Psoas muscle (tissue), 8 donors: Measurements from ENCODE around the gene ELOVL5. TPM values are rescaled to one million over a fixed set of nuclear protein-coding genes. Genes with fewer than 3 reads are reported as not detected.
"Not testable (repeated sequence)": the region's sequence is repeated elsewhere in the genome, so short reads cannot be mapped to it uniquely, and the experiment has no call there.

ENCODE experiments used
- ATAC-seq, 4 donors: fragments of 200-7000 bp; cut with Tn5 transposase; one replicate each; pipeline ENCODE4 v1.9.1; 2020; ENCODE audit warnings: moderate library complexity in 3 of 4, mild to moderate bottlenecking in 2 of 4
- DNase-seq, 2 donors: peaks; one replicate each; pipeline ENCODE4 v3.0.0-alpha.2; 2020
- H3K27ac ChIP-seq: fragments of 200-600 bp; one replicate; pipeline ENCODE4 v1.8.0; 2022
- H3K27me3 ChIP-seq, 3 donors: fragments of 200-600 bp in 1 of 3; one replicate each; pipeline versions ENCODE4 v1.6.1 to v1.8.0; 2013 to 2022; ENCODE audit warnings: low read length in 2 of 3, mild to moderate bottlenecking in 2 of 3, moderate library complexity in 1 of 3; ENCODE audit not compliant: insufficient read depth in 3 of 3
- H3K36me3 ChIP-seq, 2 donors: fragments of 200-600 bp in 1 of 2; one replicate each; pipeline versions ENCODE4 v1.6.1 to v1.8.0; 2013 to 2022; ENCODE audit warnings: low read depth in 1 of 2, mild to moderate bottlenecking in 1 of 2, moderate library complexity in 1 of 2; ENCODE audit not compliant: insufficient read depth in 1 of 2
- H3K4me1 ChIP-seq: fragments of 200-600 bp; one replicate; pipeline ENCODE4 v1.8.0; 2022
- H3K4me3 ChIP-seq: fragments of 200-600 bp; one replicate; pipeline ENCODE4 v1.8.0; 2022; ENCODE audit warnings: mild to moderate bottlenecking
- H3K9me3 ChIP-seq: fragments of 200-600 bp; one replicate; pipeline ENCODE4 v1.8.0; 2022
- CTCF ChIP-seq: fragments of 200-600 bp; IDR thresholded peaks from one replicate; pipeline ENCODE4 v1.8.0; 2022; ENCODE audit warnings: antibody characterized with exemption
- WGBS, 3 donors: extraction: QIAGEN DNeasy Blood & Tissue Kit; methylation state at CpG; one replicate each; pipeline versions ENCODE4 v1.1.6 to v1.1.7; 2013; 5-methylcytosine and 5-hydroxymethylcytosine counted together
- intact Hi-C, 2 donors: fragments of 100-400 bp; cut with DNase I; formaldehyde crosslinking; loops; one replicate each; pipeline versions ENCODE4 v1.11.0 to v1.14.2; 2022
- polyA plus RNA-seq, 3 donors: library from polyadenylated mRNA; stranded (reverse); fragments of 200-250 nt; gene quantifications; one replicate each; pipeline ENCODE4 v1.2.3, GENCODE V29; 2013
- total RNA-seq, 4 donors: library from RNA; stranded (reverse); fragmentation: NEBNext Ultra II Directional in 2 of 4; extraction: Animal tissue kit (Norgen Biotek cat#: 25700) in 2 of 4; gene quantifications; one replicate each; pipeline versions ENCODE4 v1.2.1 to v1.2.4, GENCODE V29; 2021 to 2023
- donor health status: healthy with polysubstance abuse.
- donor health status: DM: no; HTN: no; CAD: no; lungs with moderate emphysema.
- donor health status: Bipolar disorder and iron deficiency.
- donor health status: healthy.
- donor health status: DM: yes; HTN: yes; CAD: no.
- donor health status: DM: no; HTN: no; CAD: no.
- donor health status: DM: no; HTN: no; CAD: no.
- donor health status: DM: yes; HTN: yes; CAD: no.

Gene ELOVL5
- total and polyA plus RNA-seq, 7 donors, result 4.8 to 14.4 (median 7.5) TPM

- Histone ChIP-seq H3K27me3 (no peaks in the 10 kb centered on the region), H3K4me3 (no peak overlapping the region), H3K9me3 (no peaks in the 10 kb centered on the region), H3K36me3 (no peaks in the 10 kb centered on the region), H3K4me1 (no peaks in the 10 kb centered on the region), H3K27ac (no peak overlapping the region)
- 56 to 63% (median 60%) methylated on average over 3 of the region's 3 CpGs for WGBS, 3 donors
- intact Hi-C loops, result no loop called here
- ATAC-seq (no peak), DNase-seq (no peak)
- no peak for TF ChIP-seq CTCF
These were observed 42.4 kb upstream of the ELOVL5 start for GRCh38 chr6:53391170-53391569.

- no peak overlapping the region for H3K4me3 ChIP-seq
- ATAC-seq (no peak), DNase-seq (no peak)
- no peaks in the 10 kb centered on the region for H3K27me3 ChIP-seq
- no peaks in the 10 kb centered on the region for H3K4me1 ChIP-seq
- intact Hi-C loops, result no loop called here
- TF ChIP-seq CTCF, result no peak
- WGBS, 3 donors, result 69 to 92% (median 82%) methylated on average over 3 of the region's 3 CpGs
- H3K9me3 ChIP-seq, result no peaks in the 10 kb centered on the region
- H3K36me3 ChIP-seq, result no peaks in the 10 kb centered on the region
- H3K27ac ChIP-seq, result no peak overlapping the region
These were observed 41.3 kb upstream of the ELOVL5 start for GRCh38 chr6:53390010-53390409.

- DNase-seq, H3K4me3 ChIP-seq, intact Hi-C loops, H3K9me3 ChIP-seq, H3K27me3 ChIP-seq, ATAC-seq, H3K27ac ChIP-seq, H3K4me1 ChIP-seq, H3K36me3 ChIP-seq: not testable (repeated sequence)
- WGBS, 3 donors, result 74 to 84% (median 83%) methylated on average over 3 of the region's 3 CpGs
These were observed 39.9 kb upstream of the ELOVL5 start for GRCh38 chr6:53388615-53389014.

GRCh38 chr6:53382421-53382820 is 33.7 kb upstream of the ELOVL5 start:
- DNase-seq, result no peak
- Histone ChIP-seq H3K27me3 (no peaks in the 10 kb centered on the region), H3K4me1 (no peaks in the 10 kb centered on the region), H3K4me3 (no peak overlapping the region), H3K27ac (no peak overlapping the region), H3K9me3 (no peaks in the 10 kb centered on the region), H3K36me3 (no peaks in the 10 kb centered on the region)
- intact Hi-C loops, result no loop called here
- 78 to 91% (median 89%) methylated on average over 5 of the region's 5 CpGs for WGBS, 3 donors
- no peak for TF ChIP-seq CTCF
- no peak for ATAC-seq

- no peaks in the 10 kb centered on the region for H3K4me1 ChIP-seq
- no peaks in the 10 kb centered on the region for H3K27me3 ChIP-seq
- TF ChIP-seq CTCF, result no peak
- no peaks in the 10 kb centered on the region for H3K9me3 ChIP-seq
- H3K4me3 ChIP-seq, result no peak overlapping the region
- DNase-seq (no peak), ATAC-seq (no peak)
- WGBS, 3 donors, result 88 to 93% (median 92%) methylated on average over 7 of the region's 7 CpGs
- intact Hi-C loops, result no loop called here
- H3K36me3 ChIP-seq, result no peaks in the 10 kb centered on the region
- H3K27ac ChIP-seq, result no peak overlapping the region
These were observed 29.5 kb upstream of the ELOVL5 start for GRCh38 chr6:53378208-53378607.
